ENCODE results near the gene SMAD6. TPM values are rescaled to one million over a fixed set of nuclear protein-coding genes. Genes with fewer than 3 reads are reported as not detected.

SMAD6 gene
- total and polyA plus RNA-seq, 2 experiments from 2014 or later = 1.6 to 15.7 TPM

- H3F3A ChIP-seq (replicated peaks; ENCODE audit: low read depth) = no peaks in the 10 kb centered on the region
- no peak overlapping the region for H3K27ac ChIP-seq (ENCODE audit: low read depth)
- H3K27me3 ChIP-seq (ENCODE audit: insufficient read depth) = no peaks in the 10 kb centered on the region
- H3K4me3 ChIP-seq = no peak overlapping the region
- DNase-seq (ENCODE audit: low spot score) (no peak), ATAC-seq (no peak)
- TF ChIP-seq NANOG (IDR thresholded peaks at IDR 0.05; ENCODE audit: borderline replicate concordance) = no peak
- no peak for TF ChIP-seq REST (IDR thresholded peaks at IDR 0.05; ENCODE audit: unreplicated experiment)
- TF ChIP-seq ZNF462 (CRISPR knock-in tag; IDR thresholded peaks at IDR 0.05) = no peak
- TF ChIP-seq JUNB (IDR thresholded peaks at IDR 0.05; ENCODE audit: unreplicated experiment) = no peak
- TF ChIP-seq POLR2AphosphoS5 (IDR thresholded peaks at IDR 0.05; ENCODE audit: low read depth) = no peak
- TF ChIP-seq EZH2phosphoT487 (IDR thresholded peaks at IDR 0.05; ENCODE audit: unreplicated experiment) = no peak
- TF ChIP-seq CREB1 (CRISPR knock-in tag; IDR thresholded peaks at IDR 0.05; ENCODE audit: low read depth) = no peak
- no peak for TF ChIP-seq ZNF114 (CRISPR knock-in tag; IDR thresholded peaks at IDR 0.05)
- no peak for TF ChIP-seq ETS1 (IDR thresholded peaks at IDR 0.05)
- no peak for TF ChIP-seq EZH2 (IDR thresholded peaks at IDR 0.05; ENCODE audit: low read depth, unreplicated experiment)
- no peak for TF ChIP-seq ZNF331 (CRISPR knock-in tag; IDR thresholded peaks at IDR 0.05; ENCODE audit: low read depth)
- TF ChIP-seq STAT1 (IDR thresholded peaks at IDR 0.05; ENCODE audit: unreplicated experiment) = no peak
- no peak for TF ChIP-seq CTCF (conservative IDR thresholded peaks at IDR 0.05; ENCODE audit: low read depth in 2 of 2)
- no peaks in the 10 kb centered on the region for H3K36me3 ChIP-seq (ENCODE audit: insufficient read depth)
- H3K27me3 Mint-ChIP-seq (ENCODE audit: insufficient read depth, low read depth, poor library complexity) = peaks cover 7% of the 10 kb centered on the region
- no peaks in the 10 kb centered on the region for H3K9me2 ChIP-seq (ENCODE audit: insufficient read depth)
- no peak overlapping the region for H3K27ac Mint-ChIP-seq
- no peak overlapping the region for H3K4me2 ChIP-seq
- H3K4me3 Mint-ChIP-seq = no peak overlapping the region
- no peaks in the 10 kb centered on the region; the same call in 1 of the 2 replicates for H3K4me1 ChIP-seq (ENCODE audit: insufficient read depth)
- H2AFZ ChIP-seq = no peak overlapping the region
- peaks cover 16% of the 10 kb centered on the region for H3K4me1 Mint-ChIP-seq
- H3K36me3 Mint-ChIP-seq (ENCODE audit: low read depth) = no peaks in the 10 kb centered on the region
- H3K79me2 ChIP-seq (replicated peaks; ENCODE audit: insufficient read depth) = no peaks in the 10 kb centered on the region
- H3K9me3 Mint-ChIP-seq = no peaks in the 10 kb centered on the region
- H4K20me1 ChIP-seq (replicated peaks; ENCODE audit: insufficient read depth) = no peaks in the 10 kb centered on the region
Measured at GRCh38 chr15:66799242-66799641, 97.2 kb downstream of the SMAD6 start.
